Ecto neural progenitor cell (in vitro differentiated cells): ENCODE data around the gene SERPINF2.
"Not testable (repeated sequence)": the region's sequence is repeated elsewhere in the genome, so short reads cannot be mapped to it uniquely, and the experiment has no call there.

Source experiments
- DNase-seq: peaks from one replicate; pipeline ENCODE4 v3.0.0-alpha.2; 2018; ENCODE audit warnings: low spot score

SERPINF2 gene

DNA sequence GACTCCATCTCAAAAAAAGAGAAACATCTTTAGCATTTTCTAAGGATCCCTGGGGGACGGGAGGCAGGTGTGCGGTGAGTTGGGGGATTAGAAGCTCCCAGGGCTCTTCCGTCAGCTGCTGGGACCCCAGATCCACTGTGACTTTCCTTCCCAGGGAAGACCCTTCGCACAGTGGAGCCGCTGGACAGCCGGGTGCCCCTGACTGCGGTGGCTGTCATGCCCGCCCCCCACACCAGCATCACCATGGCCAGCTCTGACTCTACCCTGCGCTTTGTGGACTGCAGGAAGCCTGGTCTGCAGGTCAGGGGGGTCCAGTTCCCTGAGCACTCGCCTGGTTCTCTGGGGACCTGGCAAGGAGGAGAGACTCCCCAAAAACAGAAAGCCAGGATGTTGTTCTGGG is 7.3 kb upstream of the SERPINF2 start:
- DNase-seq = no peak

DNA sequence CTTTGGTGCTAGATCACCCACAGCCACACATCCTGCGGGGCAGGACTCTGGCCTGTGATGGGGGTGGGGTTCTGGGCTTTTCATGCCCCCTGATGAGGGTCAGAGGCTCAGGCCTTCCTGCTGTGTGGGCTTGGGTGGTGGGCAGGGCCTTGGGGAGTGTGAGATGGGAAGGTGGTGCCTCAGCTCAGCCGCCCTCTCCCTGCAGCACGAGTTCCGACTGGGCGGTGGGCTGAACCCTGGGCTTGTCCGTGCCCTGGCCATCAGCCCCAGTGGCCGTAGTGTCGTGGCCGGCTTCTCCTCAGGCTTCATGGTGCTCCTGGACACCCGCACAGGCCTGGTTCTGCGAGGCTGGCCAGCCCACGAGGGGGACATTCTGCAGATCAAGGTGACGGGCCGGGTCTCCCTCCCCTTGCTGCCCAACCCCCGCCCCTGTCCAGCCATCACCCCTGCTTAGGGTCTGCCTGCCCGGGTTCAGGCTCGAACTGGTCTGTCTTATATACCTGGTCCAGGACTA is 6.8 kb upstream of the SERPINF2 start:
- no peak for DNase-seq

DNA sequence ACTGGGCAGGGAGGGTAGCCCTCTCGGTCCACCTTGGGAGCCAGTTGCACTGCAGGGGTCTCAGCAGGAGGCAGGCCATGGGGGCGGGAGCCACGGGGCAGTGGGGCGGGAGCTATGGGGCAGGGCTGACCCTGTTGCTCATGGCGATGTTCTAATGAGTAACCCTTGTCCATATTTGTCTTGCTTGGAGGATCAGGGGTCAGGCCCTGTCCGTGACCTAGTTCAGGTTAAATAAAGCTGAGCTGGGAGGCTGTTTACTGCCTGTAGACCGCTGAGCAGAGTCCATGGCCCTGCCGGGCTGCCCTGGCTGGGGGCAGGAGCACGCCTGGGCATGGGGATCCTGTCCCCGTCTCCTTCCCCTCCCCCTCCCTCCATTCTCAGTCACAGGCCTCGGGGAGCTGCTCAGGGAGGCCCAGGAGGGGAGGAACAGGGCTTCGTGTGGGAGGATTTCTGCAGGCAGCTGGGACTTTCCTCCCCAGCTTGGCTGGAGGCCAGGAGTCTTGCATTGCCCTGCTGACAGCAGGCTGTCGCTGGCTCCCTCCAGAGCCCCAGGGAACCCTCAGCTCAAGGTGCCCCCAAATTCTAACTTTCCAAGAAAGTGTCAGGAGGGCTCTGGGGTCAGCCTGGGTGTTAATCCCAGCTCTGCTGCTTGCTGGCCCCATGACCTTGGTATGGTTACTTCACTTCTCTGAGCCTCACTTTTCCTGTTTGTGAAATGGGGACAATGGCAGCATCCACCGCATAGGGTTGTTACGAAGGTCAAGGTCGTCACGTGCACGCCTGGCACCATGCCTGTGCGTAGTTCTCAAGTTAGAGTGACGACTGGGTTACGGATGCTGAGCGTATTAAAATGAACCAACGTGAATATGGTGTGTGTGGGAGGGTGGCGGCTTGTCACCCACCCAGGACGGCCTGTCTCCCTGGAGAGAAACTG is 6.1 kb upstream of the SERPINF2 start:
- DNase-seq = no peak

DNA sequence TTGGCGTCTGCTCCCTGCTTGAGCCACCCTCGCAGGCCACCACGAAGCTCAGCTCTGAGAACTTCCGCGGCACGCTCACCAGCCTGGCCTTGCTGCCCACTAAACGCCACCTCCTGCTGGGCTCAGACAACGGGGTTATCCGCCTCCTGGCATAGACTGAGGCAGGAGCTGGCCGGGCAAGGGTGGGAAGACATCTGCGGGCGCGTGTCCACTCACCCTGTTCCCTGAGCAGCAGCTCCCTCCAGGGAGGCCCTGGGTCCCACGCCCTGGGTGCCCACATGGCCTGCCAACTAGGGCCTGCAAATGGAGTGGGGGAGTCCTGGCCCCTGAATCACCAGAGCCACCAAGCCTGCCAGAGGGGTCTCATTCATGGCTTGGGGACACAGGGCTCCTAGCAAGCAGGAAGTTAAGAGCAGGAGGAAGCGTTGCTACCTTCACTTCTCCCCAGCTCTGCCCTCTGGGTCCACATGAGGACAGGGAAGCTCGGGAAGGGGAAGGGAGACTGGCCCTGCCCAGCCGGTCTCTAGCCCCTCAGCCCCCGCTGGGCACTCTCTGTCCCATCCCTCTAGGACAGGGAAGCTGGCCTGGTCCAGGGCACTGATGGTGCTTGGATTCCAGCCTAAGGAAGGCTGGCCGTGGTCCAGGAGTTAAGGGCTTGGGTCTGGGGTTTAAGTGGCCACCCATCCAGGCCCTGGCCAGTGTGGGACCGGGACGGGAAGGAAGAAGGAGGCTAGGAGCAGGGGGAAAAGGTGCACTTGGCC is 5.0 kb upstream of the SERPINF2 start:
- no peak for DNase-seq

DNA sequence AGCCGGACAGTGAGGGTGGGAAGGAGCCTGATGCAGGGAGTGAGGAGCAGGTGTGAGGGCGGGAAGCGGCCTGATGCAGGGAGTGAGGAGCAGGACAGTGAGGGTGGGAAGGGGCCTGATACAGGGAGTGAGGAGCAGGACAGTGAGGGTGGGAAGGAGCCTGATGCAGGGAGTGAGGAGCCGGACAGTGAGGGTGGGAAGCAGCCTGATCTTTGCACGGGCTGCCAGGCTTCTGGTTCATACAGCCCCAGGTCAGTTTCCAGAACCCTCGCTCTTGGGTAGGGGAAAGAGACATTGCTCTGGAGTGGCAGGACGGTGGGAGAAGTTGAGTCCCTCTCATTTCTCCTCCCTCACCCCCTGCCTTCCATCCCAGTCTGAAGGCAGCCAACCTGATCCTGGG is 772 bp upstream of the SERPINF2 start:
- not testable (repeated sequence) for DNase-seq

DNA sequence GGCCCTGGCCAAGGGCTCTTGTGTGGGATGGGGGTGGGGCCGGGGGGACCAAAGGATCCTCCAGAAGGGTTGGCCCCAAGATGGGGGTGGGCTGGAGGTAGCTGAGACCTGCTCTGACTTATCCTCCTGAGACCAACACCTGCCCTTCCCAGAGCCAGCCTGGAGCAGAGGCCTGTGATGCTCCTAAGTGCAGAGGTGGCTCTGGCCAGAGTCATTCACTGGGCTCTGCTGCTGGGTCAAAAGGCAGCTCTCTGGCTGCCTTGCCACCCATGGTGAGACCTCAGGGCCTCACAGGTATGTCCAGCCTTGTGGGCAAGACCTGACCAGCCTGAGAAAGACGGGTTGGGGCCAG is 393 bp downstream of the SERPINF2 start:
- no peak for DNase-seq

DNA sequence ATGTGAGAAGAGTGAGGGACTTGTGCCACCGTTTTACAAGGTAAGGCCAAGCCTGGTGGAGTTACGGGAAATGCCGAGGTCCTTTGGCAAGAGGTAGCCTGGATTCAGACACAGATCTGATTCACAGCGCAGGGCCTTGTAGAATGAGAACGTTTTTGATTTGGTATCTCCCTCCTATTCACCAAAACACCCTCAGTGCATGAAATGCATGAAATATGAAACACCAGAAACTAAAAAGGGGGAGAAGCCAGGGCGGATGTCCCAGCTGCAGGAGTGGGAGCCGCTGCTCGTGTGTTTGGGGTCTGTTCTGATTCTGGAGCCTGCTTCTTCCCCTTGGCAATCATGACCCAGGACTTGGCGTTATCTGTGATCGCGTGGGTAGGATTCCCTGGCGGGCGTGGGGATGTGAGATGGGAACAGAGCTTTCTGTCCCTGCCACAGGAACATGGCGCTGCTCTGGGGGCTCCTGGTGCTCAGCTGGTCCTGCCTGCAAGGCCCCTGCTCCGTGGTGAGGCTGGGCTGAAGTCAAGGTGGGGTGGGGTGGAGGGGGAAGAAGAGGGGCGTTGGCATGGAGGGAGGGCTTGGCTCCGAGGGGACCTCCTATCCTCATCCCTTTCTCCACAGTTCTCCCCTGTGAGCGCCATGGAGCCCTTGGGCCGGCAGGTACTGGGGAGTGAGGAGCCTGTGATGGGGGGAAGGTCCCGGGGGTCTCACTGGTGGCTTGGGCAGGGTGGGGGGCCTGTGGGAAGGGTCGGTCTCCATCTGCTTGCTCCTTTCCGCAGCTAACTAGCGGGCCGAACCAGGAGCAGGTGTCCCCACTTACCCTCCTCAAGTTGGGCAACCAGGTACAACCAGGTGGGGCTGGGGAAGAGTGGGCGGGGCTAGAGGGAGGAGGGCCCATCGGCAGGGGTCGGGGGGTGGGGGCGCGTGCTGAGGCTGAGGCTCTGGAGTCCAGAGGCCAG is 2.2 kb downstream of the SERPINF2 start:
- no peak for DNase-seq

DNA sequence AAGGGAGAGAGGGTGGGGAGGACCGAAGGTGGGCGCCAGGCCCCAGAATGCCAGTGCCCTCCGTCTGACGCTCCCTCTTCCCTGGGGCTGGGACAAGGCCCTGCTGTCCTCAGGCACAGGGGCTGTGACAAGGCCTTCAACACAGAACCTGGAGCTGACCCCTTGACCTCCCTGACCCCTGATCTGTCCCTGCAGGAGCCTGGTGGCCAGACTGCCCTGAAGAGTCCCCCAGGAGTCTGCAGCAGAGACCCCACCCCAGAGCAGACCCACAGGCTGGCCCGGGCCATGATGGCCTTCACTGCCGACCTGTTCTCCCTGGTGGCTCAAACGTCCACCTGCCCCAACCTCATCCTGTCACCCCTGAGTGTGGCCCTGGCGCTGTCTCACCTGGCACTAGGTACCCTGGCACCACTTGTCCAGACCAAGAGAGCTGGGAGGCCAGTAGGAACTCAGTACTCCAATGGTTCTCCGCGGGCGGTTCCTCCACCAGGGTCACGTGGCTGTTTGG is 2.9 kb downstream of the SERPINF2 start:
- DNase-seq = peak; percentile 54

DNA sequence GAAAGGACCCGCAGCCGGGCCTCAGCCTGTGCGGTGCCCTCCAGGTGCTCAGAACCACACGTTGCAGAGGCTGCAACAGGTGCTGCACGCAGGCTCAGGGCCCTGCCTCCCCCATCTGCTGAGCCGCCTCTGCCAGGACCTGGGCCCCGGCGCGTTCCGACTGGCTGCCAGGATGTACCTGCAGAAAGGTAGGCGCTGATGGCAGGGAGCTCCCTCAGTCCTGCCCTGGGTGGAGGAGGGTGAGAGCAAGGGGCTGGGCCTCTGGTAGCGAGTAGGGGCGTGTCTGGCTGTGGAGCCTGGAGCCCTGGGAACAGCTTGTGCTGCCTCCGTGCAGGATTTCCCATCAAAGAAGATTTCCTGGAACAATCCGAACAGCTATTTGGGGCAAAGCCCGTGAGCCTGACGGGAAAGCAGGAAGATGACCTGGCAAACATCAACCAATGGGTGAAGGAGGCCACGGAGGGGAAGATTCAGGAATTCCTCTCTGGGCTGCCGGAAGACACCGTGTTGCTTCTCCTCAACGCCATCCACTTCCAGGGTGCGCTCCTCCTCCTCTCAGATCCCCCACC is 4.4 kb downstream of the SERPINF2 start:
- peak; percentile 62 for DNase-seq

DNA sequence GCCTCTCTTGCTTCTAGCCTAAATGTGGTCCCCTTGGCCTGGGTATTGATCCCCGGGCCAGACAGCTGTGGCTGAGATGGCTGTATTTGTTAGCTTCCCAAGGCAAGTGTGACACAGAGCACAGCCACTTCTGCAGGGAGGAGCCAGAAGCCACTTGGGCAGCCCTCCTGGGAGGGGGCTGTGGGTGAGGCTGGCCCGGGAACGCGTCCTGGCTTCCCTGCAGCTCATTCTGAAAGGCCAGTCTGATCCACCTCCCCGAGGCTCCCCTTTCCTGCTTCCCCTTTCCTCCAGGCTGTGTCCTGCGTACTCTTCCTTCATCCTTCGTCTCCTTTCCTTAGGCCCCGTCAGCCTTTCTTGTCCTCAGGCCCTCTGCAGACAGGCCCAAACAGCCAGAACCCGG is 8.0 kb downstream of the SERPINF2 start:
- peak; percentile 53 for DNase-seq

DNA sequence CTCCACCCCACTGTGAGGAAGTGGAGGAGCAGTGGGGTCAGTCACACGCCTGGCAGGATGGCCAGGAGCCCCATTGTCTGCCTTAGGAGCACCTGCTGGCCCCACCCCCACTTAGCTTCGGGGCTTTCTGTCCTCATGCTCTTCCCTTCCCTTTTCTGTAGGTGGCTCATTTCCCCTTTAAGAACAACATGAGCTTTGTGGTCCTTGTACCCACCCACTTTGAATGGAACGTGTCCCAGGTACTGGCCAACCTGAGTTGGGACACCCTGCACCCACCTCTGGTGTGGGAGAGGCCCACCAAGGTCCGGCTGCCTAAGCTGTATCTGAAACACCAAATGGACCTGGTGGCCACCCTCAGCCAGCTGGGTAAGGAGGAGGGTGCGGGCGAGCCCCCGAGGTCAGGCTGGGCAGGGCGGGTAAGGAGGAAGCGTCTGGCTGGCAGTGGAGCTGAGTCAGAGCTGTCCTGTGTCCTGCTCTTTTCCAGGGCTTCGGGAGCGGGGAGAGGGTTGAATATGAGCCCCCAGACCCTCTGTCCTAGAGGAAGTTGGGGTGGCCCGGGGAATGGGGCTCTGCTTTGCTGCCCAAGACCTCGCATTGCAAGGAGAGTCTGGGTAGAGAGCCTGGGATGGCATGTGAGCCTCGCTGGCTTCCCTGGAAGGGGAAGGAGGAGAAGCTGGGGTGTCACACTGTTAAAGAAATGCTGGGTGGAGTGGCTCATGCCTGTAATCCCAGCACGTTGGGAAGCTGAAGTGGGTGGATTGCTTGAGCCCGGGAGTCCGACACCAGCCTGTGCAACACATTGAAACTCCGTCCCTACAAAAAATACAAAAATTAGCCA is 10.0 kb downstream of the SERPINF2 start:
- no peak for DNase-seq

DNA sequence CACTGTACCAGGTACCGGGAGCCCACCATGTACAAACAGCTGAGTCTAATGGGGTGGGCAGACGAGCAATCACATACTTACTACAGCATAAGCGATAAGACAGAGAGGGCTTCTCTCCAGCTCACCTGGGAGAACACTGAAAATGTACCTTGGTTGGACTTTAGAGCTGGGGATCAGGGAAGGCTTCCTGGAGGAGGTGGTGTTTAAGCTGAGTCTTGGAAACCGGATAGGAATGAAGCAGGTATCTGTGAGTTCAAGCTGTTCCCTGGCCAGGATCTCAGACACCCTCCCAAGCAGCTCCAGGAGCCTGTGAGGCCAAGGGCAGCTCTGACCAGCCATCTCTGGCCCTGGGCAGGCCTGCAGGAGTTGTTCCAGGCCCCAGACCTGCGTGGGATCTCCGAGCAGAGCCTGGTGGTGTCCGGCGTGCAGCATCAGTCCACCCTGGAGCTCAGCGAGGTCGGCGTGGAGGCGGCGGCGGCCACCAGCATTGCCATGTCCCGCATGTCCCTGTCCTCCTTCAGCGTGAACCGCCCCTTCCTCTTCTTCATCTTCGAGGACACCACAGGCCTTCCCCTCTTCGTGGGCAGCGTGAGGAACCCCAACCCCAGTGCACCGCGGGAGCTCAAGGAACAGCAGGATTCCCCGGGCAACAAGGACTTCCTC is 11.2 kb downstream of the SERPINF2 start:
- no peak for DNase-seq

DNA sequence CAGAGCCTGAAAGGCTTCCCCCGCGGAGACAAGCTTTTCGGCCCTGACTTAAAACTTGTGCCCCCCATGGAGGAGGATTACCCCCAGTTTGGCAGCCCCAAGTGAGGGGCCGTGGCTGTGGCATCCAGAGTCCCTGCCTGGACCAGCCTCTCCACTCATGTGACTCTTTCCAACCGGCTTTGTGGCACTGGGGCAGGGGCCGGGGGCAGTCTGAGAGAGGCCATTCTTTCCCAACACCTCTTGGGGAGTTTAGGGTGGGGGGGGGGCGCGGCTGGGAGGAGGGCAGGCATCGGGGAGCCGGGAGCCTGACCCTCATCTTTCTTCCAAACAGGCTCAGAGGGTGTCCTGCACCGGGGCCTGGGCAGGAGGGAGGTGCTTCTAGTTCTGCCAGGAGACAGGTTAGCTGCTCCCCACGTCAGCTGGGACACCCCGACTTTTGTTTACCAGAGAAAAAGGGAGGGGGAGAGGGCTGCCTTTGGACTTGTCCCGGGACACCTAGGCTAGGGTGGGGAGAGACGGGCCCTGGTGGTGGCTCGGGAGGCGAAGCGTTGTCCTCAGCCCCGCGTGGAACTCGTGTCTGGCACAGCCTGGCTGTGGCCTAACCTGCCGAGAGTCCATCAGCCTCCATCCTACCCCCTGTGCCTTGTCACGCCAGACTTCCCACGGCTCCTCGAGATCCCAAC is 11.9 kb downstream of the SERPINF2 start:
- peak; percentile 52 for DNase-seq

DNA sequence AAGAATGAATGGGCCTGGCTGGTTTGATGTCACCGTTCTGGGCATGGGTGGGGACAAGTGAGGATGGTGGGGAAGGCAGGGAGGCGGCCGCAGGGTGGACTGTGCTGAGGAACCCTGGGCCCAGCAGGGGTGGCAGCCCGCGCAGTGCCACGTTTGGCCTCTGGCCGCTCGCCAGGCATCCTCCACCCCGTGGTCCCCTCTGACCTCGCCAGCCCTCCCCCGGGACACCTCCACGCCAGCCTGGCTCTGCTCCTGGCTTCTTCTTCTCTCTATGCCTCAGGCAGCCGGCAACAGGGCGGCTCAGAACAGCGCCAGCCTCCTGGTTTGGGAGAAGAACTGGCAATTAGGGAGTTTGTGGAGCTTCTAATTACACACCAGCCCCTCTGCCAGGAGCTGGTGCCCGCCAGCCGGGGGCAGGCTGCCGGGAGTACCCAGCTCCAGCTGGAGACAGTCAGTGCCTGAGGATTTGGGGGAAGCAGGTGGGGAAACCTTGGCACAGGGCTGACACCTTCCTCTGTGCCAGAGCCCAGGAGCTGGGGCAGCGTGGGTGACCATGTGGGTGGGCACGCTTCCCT is 12.7 kb downstream of the SERPINF2 start:
- no peak for DNase-seq

DNA sequence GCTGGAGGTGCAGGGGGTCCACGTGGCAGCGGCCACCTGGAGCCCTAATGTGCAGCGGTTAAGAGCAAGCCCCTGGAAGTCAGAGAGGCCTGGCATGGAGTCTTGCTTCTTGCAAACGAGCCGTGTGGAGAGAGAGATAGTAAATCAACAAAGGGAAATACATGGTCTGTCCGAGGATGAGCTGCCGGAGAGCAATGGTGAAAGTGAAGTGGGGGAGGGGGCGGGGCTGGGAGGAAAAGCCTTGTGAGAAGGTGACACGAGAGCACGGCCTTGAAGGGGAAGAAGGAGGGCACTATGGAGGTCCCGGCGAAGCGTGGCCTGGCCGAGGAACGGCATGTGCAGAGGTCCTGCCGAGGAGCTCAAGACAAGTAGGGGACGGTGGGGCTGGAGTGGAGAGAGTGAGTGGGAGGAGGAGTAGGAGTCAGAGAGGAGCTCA is 13.2 kb downstream of the SERPINF2 start:
- DNase-seq = no peak

DNA sequence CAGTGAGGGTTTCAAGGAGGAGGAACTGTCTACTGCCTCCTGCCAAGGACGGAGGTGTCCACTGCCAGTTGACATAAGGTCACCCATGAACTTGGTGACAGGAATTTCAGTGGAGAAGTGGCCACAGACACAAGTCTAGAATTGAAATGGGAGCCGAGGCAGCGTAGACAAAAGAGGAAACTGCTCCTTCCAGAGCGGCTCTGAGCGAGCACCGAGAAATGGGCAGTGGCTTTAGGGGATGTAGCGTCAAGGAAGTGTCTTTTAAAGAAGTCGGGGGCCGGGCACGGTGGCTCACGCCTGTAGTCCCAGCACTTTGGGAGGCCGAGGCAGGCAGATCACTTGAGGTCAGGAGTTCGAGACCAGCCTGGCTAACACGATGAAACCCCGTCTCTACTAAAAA is 16.1 kb downstream of the SERPINF2 start:
- no peak for DNase-seq

DNA sequence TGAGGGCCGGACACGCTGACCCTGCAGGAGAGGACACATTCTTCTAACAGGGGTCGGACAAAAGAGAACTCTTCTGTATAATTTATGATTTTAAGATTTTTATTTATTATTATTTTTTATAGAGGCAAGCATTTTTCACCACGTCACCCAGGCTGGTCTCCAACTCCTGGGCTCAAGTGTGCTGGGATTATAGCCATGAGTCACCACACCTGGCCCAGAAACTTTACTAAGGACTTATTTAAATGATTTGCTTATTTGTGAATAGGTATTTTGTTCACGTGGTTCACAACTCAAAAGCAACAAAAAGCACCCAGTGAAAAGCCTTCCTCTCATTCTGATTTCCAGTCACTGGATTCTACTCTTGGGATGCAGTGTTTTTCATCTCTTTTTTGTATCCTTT is 16.9 kb downstream of the SERPINF2 start:
- DNase-seq = no peak

DNA sequence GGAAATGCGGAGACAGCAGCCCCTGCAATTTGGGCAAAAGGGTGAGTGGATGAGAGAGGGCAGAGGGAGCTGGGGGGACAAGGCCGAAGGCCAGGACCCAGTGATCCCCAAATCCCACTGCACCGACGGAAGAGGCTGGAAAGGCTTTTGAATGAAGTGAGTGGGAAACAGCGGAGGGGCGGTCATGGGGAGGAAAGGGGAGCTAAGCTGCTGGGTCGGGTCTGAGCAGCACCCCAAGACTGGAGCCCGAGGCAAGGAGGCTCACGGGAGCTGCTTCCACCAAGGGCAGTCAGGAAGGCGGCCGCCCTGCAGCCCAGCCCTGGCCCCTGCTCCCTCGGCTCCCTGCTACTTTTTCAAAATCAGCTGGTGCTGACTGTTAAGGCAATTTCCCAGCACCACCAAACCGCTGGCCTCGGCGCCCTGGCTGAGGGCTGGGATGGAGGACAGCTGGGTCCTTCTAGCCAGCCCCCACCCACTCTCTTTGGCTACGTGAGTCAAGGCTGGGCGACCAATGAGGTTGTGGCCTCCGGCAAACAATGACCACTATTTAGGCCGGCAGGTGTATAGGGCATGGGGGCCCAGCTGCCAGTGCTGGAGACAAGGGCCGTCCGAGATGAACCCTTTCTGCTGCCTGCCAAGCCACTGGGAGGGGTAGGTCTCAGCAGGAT is 19.7 kb downstream of the SERPINF2 start:
- DNase-seq = no peak
